ENCODE results near the gene PDIK1L. TPM values are rescaled to one million over a fixed set of nuclear protein-coding genes. Genes with fewer than 3 reads are reported as not detected.
"Not testable (repeated sequence)": the region's sequence is repeated elsewhere in the genome, so short reads cannot be mapped to it uniquely, and the experiment has no call there.

PDIK1L gene
- total RNA-seq, 1 donor, result 6.5 TPM

DNA sequence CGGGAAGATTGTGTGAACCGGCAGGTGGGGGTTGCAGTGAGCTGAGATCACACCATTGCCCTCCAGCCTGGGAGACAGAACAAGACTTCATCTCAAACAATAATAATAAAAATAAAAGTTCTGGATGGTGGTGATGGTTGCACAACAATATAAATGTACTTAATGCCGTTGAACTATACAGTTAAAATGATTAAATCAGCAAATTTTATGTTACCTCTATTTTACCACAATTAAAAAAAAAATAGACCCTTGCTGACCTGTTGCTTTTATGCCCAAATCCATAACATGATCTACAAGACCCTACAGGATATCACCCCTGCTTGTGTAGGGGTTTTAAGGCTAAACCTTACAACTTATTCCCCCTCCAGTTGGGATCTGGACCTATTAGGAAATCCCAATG is 11.8 kb upstream of the PDIK1L start:
- TF ChIP-seq, protein P1, sequence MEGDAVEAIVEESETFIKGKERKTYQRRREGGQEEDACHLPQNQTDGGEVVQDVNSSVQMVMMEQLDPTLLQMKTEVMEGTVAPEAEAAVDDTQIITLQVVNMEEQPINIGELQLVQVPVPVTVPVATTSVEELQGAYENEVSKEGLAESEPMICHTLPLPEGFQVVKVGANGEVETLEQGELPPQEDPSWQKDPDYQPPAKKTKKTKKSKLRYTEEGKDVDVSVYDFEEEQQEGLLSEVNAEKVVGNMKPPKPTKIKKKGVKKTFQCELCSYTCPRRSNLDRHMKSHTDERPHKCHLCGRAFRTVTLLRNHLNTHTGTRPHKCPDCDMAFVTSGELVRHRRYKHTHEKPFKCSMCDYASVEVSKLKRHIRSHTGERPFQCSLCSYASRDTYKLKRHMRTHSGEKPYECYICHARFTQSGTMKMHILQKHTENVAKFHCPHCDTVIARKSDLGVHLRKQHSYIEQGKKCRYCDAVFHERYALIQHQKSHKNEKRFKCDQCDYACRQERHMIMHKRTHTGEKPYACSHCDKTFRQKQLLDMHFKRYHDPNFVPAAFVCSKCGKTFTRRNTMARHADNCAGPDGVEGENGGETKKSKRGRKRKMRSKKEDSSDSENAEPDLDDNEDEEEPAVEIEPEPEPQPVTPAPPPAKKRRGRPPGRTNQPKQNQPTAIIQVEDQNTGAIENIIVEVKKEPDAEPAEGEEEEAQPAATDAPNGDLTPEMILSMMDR (IDR thresholded peaks at IDR 0.05; ENCODE audit: extremely low read depth, low read depth, low read length), result no peak
- H3K4me2 ChIP-seq (ENCODE audit: insufficient read depth, low read length), result no peak overlapping the region
- DNase-seq (ENCODE audit: insufficient read length, low spot score, missing footprints), result no peak
- no peak overlapping the region for H3K4me3 ChIP-seq (ENCODE audit: insufficient read depth, low read length)
- H3K27me3 ChIP-seq (ENCODE audit: insufficient read depth, low read length), result no peaks in the 10 kb centered on the region
- H3K4me1 ChIP-seq (ENCODE audit: insufficient read depth, low read length), result peaks cover 20% of the 10 kb centered on the region
- H3K9me3 ChIP-seq (ENCODE audit: low read depth, low read length), result no peaks in the 10 kb centered on the region
- H3K36me3 ChIP-seq (ENCODE audit: insufficient read depth, low read length), result no peaks in the 10 kb centered on the region
- no peak overlapping the region for H2AFZ ChIP-seq (ENCODE audit: low read length)
- no peak overlapping the region for H3K27ac ChIP-seq (ENCODE audit: low read depth, low read length)
- no peaks in the 10 kb centered on the region for H3K79me2 ChIP-seq (ENCODE audit: insufficient read depth, low read length)
- no peaks in the 10 kb centered on the region for H4K20me1 ChIP-seq (ENCODE audit: insufficient read depth, low read length)

DNA sequence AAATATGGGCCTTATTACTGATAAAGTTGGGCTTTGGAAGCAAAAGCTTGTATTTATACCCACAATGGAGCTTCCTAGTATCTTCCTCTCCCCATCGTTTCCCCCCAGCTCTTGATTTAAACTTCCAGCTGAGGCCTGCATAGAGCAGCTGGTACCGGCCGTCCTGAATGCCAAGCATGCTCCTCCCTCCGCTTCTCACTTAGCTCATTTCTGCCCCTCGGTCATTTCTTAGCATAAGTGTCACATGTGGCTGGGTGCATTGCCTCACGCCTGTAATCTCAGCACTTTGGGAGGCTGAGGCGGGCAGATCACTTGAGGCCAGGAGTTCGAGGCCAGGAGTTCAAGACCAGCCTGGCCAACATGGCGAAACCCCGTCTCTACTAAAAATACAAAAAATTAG is 11.4 kb upstream of the PDIK1L start:
- not testable (repeated sequence) for H3K9me3 ChIP-seq (ENCODE audit: low read depth, low read length); H3K4me2 ChIP-seq (ENCODE audit: insufficient read depth, low read length); H4K20me1 ChIP-seq (ENCODE audit: insufficient read depth, low read length); H3K36me3 ChIP-seq (ENCODE audit: insufficient read depth, low read length); H3K79me2 ChIP-seq (ENCODE audit: insufficient read depth, low read length); H3K4me3 ChIP-seq (ENCODE audit: insufficient read depth, low read length); H3K27ac ChIP-seq (ENCODE audit: low read depth, low read length); DNase-seq (ENCODE audit: insufficient read length, low spot score, missing footprints); H2AFZ ChIP-seq (ENCODE audit: low read length); H3K27me3 ChIP-seq (ENCODE audit: insufficient read depth, low read length)
- peaks cover 21% of the 10 kb centered on the region for H3K4me1 ChIP-seq (ENCODE audit: insufficient read depth, low read length)

DNA sequence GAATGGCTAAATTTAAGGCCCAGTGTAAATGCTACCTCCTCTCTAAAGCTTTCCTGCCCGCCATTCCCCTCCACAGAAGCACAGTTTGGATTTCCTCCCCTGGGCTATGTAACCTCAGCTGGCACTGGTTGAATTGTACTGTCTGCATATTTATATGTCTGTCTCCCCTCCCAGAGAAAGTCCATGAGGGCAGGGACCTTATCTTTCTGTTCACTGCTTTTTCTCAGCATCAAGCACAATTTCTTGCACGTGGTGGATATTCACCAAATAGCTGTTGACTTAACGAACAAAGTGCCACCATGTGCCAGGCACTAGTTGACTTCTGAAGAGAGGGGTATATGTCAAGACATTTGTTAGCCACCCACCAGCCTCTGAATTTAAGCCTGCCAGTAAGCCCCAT is 9.5 kb upstream of the PDIK1L start:
- H3K79me2 ChIP-seq (ENCODE audit: insufficient read depth, low read length), result no peaks in the 10 kb centered on the region
- TF ChIP-seq, protein P1 (IDR thresholded peaks at IDR 0.05; ENCODE audit: extremely low read depth, low read depth, low read length), result no peak
- H3K4me2 ChIP-seq (ENCODE audit: insufficient read depth, low read length), result no peak overlapping the region
- no peak overlapping the region for H3K27ac ChIP-seq (ENCODE audit: low read depth, low read length)
- no peaks in the 10 kb centered on the region for H3K36me3 ChIP-seq (ENCODE audit: insufficient read depth, low read length)
- no peaks in the 10 kb centered on the region for H3K9me3 ChIP-seq (ENCODE audit: low read depth, low read length)
- peaks cover 20% of the 10 kb centered on the region for H3K4me1 ChIP-seq (ENCODE audit: insufficient read depth, low read length)
- H2AFZ ChIP-seq (ENCODE audit: low read length), result no peak overlapping the region
- peak; percentile 18 for DNase-seq (ENCODE audit: insufficient read length, low spot score, missing footprints)
- H4K20me1 ChIP-seq (ENCODE audit: insufficient read depth, low read length), result no peaks in the 10 kb centered on the region
- no peak overlapping the region for H3K4me3 ChIP-seq (ENCODE audit: insufficient read depth, low read length)
- no peaks in the 10 kb centered on the region for H3K27me3 ChIP-seq (ENCODE audit: insufficient read depth, low read length)

DNA sequence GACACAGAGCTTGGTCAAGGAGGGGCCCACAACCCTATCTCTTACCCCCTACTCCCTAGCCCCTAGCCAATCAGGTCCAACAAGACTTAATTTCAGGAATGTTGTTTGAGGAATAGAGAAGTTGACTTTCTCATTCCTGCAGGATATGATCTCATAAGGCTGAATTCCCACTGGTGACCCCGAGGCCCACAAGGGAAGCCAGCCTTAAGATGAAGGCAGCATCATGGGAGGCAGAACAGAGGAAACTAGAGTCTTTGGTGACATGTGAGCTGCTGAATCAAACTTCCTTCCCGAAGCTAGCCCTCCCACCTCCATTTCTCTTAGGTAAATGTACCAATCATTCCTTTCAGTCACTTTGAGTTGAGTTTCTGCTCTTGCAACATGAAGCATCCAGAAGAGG is 9.1 kb upstream of the PDIK1L start:
- H3K27ac ChIP-seq (ENCODE audit: low read depth, low read length), result no peak overlapping the region
- no peaks in the 10 kb centered on the region for H3K9me3 ChIP-seq (ENCODE audit: low read depth, low read length)
- H2AFZ ChIP-seq (ENCODE audit: low read length), result peak overlapping the region; percentile 13
- H3K4me3 ChIP-seq (ENCODE audit: insufficient read depth, low read length), result no peak overlapping the region
- no peaks in the 10 kb centered on the region for H3K36me3 ChIP-seq (ENCODE audit: insufficient read depth, low read length)
- no peaks in the 10 kb centered on the region for H4K20me1 ChIP-seq (ENCODE audit: insufficient read depth, low read length)
- peaks cover 16% of the 10 kb centered on the region for H3K4me1 ChIP-seq (ENCODE audit: insufficient read depth, low read length)
- no peaks in the 10 kb centered on the region for H3K79me2 ChIP-seq (ENCODE audit: insufficient read depth, low read length)
- TF ChIP-seq, protein P1 (IDR thresholded peaks at IDR 0.05; ENCODE audit: extremely low read depth, low read depth, low read length), result no peak
- H3K4me2 ChIP-seq (ENCODE audit: insufficient read depth, low read length), result no peak overlapping the region
- H3K27me3 ChIP-seq (ENCODE audit: insufficient read depth, low read length), result no peaks in the 10 kb centered on the region
- peak; percentile 69 for DNase-seq (ENCODE audit: insufficient read length, low spot score, missing footprints)

DNA sequence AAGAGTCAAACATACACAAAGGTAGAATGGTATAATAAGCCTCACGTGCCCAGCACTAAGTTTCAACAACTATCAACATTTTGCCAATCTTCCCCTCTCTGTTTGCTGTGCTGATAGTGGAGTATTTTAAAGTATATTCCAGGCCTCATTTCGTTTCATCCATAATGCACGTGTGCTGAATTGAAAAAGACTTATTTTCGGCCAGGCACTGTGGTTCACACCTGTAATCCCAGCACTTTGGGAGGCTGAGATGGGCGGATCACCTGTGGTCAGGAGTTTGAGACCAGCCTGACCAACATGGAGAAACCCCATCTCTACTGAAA is 6.4 kb upstream of the PDIK1L start:
- H3K36me3 ChIP-seq (ENCODE audit: insufficient read depth, low read length); H3K4me3 ChIP-seq (ENCODE audit: insufficient read depth, low read length); H3K79me2 ChIP-seq (ENCODE audit: insufficient read depth, low read length); H3K4me2 ChIP-seq (ENCODE audit: insufficient read depth, low read length); H2AFZ ChIP-seq (ENCODE audit: low read length); H4K20me1 ChIP-seq (ENCODE audit: insufficient read depth, low read length); H3K27me3 ChIP-seq (ENCODE audit: insufficient read depth, low read length); H3K27ac ChIP-seq (ENCODE audit: low read depth, low read length); H3K9me3 ChIP-seq (ENCODE audit: low read depth, low read length); DNase-seq (ENCODE audit: insufficient read length, low spot score, missing footprints): not testable (repeated sequence)
- peaks cover 13% of the 10 kb centered on the region for H3K4me1 ChIP-seq (ENCODE audit: insufficient read depth, low read length)

Measured in osteoblast (primary cell).